Testis (tissue), 2 donors: ENCODE measurements around the gene SLCO1B3.

Source experiments
- CTCF ChIP-seq, 3 experiments: fragments of 450-650 bp in 2 of 3; fragments of 200-600 bp in 1 of 3; sonication (generic) in 1 of 3; IDR thresholded peaks; one replicate each; pipeline ENCODE4 v1.5.1; 2016 to 2019; ENCODE audit warnings: antibody characterized with exemption in 3 of 3, mild to moderate bottlenecking in 2 of 3, moderate library complexity in 1 of 3
- POLR2A ChIP-seq: fragments of 450-650 bp; IDR thresholded peaks from one replicate; pipeline ENCODE4 v1.6.1; 2017; ENCODE audit warnings: antibody characterized with exemption, mild to moderate bottlenecking, moderate library complexity

- no peak for TF ChIP-seq CTCF (IDR thresholded peaks at IDR 0.05)
- TF ChIP-seq POLR2A = no peak
Observed at GRCh38 chr12:20917819-20918218, 107.3 kb downstream of the SLCO1B3 start.
